HG03175 (cell line): Measurements from ENCODE around the gene DNAJC1.
"Not testable (repeated sequence)": the region's sequence is repeated elsewhere in the genome, so short reads cannot be mapped to it uniquely, and the experiment has no call there.

Source experiments
- ATAC-seq: cut with Tn5 transposase; IDR thresholded peaks from one replicate; pipeline ENCODE4 v1.9.1; 2021; ENCODE audit warnings: mild to moderate bottlenecking, moderate library complexity; ENCODE audit not compliant: unreplicated experiment

The DNAJC1 gene

GRCh38 chr10:21832821-21833130 lies 170.8 kb downstream of the DNAJC1 start:
- no peak for ATAC-seq

GRCh38 chr10:21831986-21832820 lies 171.3 kb downstream of the DNAJC1 start:
- ATAC-seq: no peak

- ATAC-seq: no peak
Observed at GRCh38 chr10:21830037-21830436, 173.5 kb downstream of the DNAJC1 start.

GRCh38 chr10:21827308-21827707 lies 176.2 kb downstream of the DNAJC1 start:
- ATAC-seq: no peak

- no peak for ATAC-seq
Observed at GRCh38 chr10:21826725-21827124, 176.8 kb downstream of the DNAJC1 start.

GRCh38 chr10:21825345-21825744 lies 178.2 kb downstream of the DNAJC1 start:
- no peak for ATAC-seq

GRCh38 chr10:21824409-21824808 lies 179.1 kb downstream of the DNAJC1 start:
- no peak for ATAC-seq

GRCh38 chr10:21823617-21824016 lies 179.9 kb downstream of the DNAJC1 start:
- ATAC-seq: no peak

GRCh38 chr10:21822273-21822672 lies 181.3 kb downstream of the DNAJC1 start:
- ATAC-seq: not testable (repeated sequence)

GRCh38 chr10:21820952-21821351 lies 182.6 kb downstream of the DNAJC1 start:
- ATAC-seq: no peak

GRCh38 chr10:21818416-21818815 lies 185.1 kb downstream of the DNAJC1 start:
- ATAC-seq: not testable (repeated sequence)

- no peak for ATAC-seq
Observed at GRCh38 chr10:21814866-21815265, 188.7 kb downstream of the DNAJC1 start.

- no peak for ATAC-seq
Observed at GRCh38 chr10:21813946-21814345, 189.6 kb downstream of the DNAJC1 start.

GRCh38 chr10:21811245-21811585 lies 192.3 kb downstream of the DNAJC1 start:
- no peak for ATAC-seq

GRCh38 chr10:21810582-21811244 lies 192.8 kb downstream of the DNAJC1 start:
- no peak for ATAC-seq

- ATAC-seq: no peak
Observed at GRCh38 chr10:21808550-21808949, 195.0 kb downstream of the DNAJC1 start.

- ATAC-seq: no peak
Observed at GRCh38 chr10:21807180-21807579, 196.3 kb downstream of the DNAJC1 start.

- ATAC-seq: no peak
Observed at GRCh38 chr10:21803374-21803773, 200.2 kb downstream of the DNAJC1 start.

GRCh38 chr10:21801609-21802008 lies 201.9 kb downstream of the DNAJC1 start:
- ATAC-seq: no peak

GRCh38 chr10:21797984-21798765 lies 205.4 kb downstream of the DNAJC1 start:
- no peak for ATAC-seq

- ATAC-seq: no peak
Observed at GRCh38 chr10:21797533-21797932, 206.0 kb downstream of the DNAJC1 start.

GRCh38 chr10:21791276-21791675 lies 212.3 kb downstream of the DNAJC1 start:
- no peak for ATAC-seq
